HUES6 (cell line): ENCODE measurements around the gene CCSER2.
A peak's percentile ranks its signal among the peaks of the same experiment; 100 is the strongest.
"Not testable (repeated sequence)": the region's sequence is repeated elsewhere in the genome, so short reads cannot be mapped to it uniquely, and the experiment has no call there.

Experiments used
- H3K27ac ChIP-seq: 2 replicates; pipeline ENCODE4 v1.7.0; 2013; ENCODE audit warnings: low read depth, mild to moderate bottlenecking, low read length, inconsistent platforms
- H3K27me3 ChIP-seq: 2 replicates; pipeline ENCODE4 v1.6.1; 2013; ENCODE audit warnings: low read length; ENCODE audit not compliant: control insufficient read depth, insufficient read depth
- H3K36me3 ChIP-seq: 2 replicates; pipeline ENCODE4 v1.6.1; 2013; ENCODE audit warnings: low read length; ENCODE audit not compliant: control insufficient read depth, insufficient read depth
- H3K4me1 ChIP-seq: 2 replicates; pipeline ENCODE4 v1.6.1; 2013; ENCODE audit warnings: low read length; ENCODE audit not compliant: control insufficient read depth, insufficient read depth
- H3K4me3 ChIP-seq: 2 replicates; pipeline ENCODE4 v1.5.1; 2013; ENCODE audit warnings: low read depth, low read length
- H3K9ac ChIP-seq: one replicate; pipeline ENCODE4 v1.6.1; 2013; ENCODE audit warnings: mild to moderate bottlenecking, low read length
- H3K9me3 ChIP-seq: 2 replicates; pipeline ENCODE4 v1.6.1; 2013; ENCODE audit warnings: low read depth, low read length; ENCODE audit not compliant: control insufficient read depth, insufficient read depth

The CCSER2 gene

GRCh38 chr10:84328418-84329195, at the start of gene CCSER2:
CCSER2 (plus strand) TSS chr10:84328589; CDS start chr10:84371053, 42,464 bp downstream.
- H3K4me1 ChIP-seq = peaks cover 24% of the 10 kb centered on the region
- H3K27ac ChIP-seq = peak within 1 kb of the TSS; percentile 42; the same call in 1 of the 2 replicates
- no peaks in the 10 kb centered on the region for H3K36me3 ChIP-seq
- H3K4me3 ChIP-seq = peak within 1 kb of the TSS; percentile 79
- peak within 1 kb of the TSS; percentile 80 for H3K9ac ChIP-seq
- no peaks in the 10 kb centered on the region for H3K9me3 ChIP-seq
- no peaks in the 10 kb centered on the region for H3K27me3 ChIP-seq

GRCh38 chr10:84279876-84280475, 48.4 kb upstream of the CCSER2 start:
- peak overlapping the region; percentile 55 for H3K4me3 ChIP-seq
- not testable (repeated sequence) for H3K27me3 ChIP-seq, H3K27ac ChIP-seq, H3K4me1 ChIP-seq, H3K9me3 ChIP-seq, H3K36me3 ChIP-seq
- H3K9ac ChIP-seq = peak overlapping the region; percentile 39

- Histone ChIP-seq H3K27ac (no peak overlapping the region), H3K9me3 (peaks cover 5% of the 10 kb centered on the region; the same call in 1 of the 2 replicates), H3K27me3 (no peaks in the 10 kb centered on the region), H3K4me1 (no peaks in the 10 kb centered on the region), H3K36me3 (no peaks in the 10 kb centered on the region), H3K9ac (no peak overlapping the region), H3K4me3 (no peak overlapping the region)
Observed at GRCh38 chr10:84286695-84287094, 41.7 kb upstream of the CCSER2 start.

GRCh38 chr10:84288151-84288550, 40.2 kb upstream of the CCSER2 start:
- Histone ChIP-seq H3K27me3 (no peaks in the 10 kb centered on the region), H3K27ac (no peak overlapping the region), H3K9ac (no peak overlapping the region), H3K4me1 (no peaks in the 10 kb centered on the region), H3K9me3 (peaks cover 5% of the 10 kb centered on the region; the same call in 1 of the 2 replicates), H3K4me3 (no peak overlapping the region), H3K36me3 (no peaks in the 10 kb centered on the region)

- peaks cover 5% of the 10 kb centered on the region; the same call in 1 of the 2 replicates for H3K9me3 ChIP-seq
- H3K4me3 ChIP-seq = no peak overlapping the region
- no peak overlapping the region for H3K27ac ChIP-seq
- H3K36me3 ChIP-seq = no peaks in the 10 kb centered on the region
- H3K27me3 ChIP-seq = no peaks in the 10 kb centered on the region
- peaks cover 7% of the 10 kb centered on the region; the same call in 1 of the 2 replicates for H3K4me1 ChIP-seq
- H3K9ac ChIP-seq = no peak overlapping the region
Observed at GRCh38 chr10:84289521-84290200, 38.7 kb upstream of the CCSER2 start.

- Histone ChIP-seq H3K4me1 (peaks cover 7% of the 10 kb centered on the region; the same call in 1 of the 2 replicates), H3K9me3 (peaks cover 5% of the 10 kb centered on the region; the same call in 1 of the 2 replicates), H3K9ac (no peak overlapping the region), H3K4me3 (no peak overlapping the region), H3K27ac (no peak overlapping the region), H3K27me3 (no peaks in the 10 kb centered on the region), H3K36me3 (no peaks in the 10 kb centered on the region)
Observed at GRCh38 chr10:84290235-84290634, 38.2 kb upstream of the CCSER2 start.

- Histone ChIP-seq H3K4me3 (no peak overlapping the region), H3K9me3 (peaks cover under 1% of the 10 kb centered on the region; the same call in 1 of the 2 replicates), H3K36me3 (no peaks in the 10 kb centered on the region), H3K27me3 (no peaks in the 10 kb centered on the region), H3K9ac (no peak overlapping the region), H3K27ac (no peak overlapping the region), H3K4me1 (peaks cover 15% of the 10 kb centered on the region)
Observed at GRCh38 chr10:84291384-84291783, 37.0 kb upstream of the CCSER2 start.

GRCh38 chr10:84292502-84292901, 35.9 kb upstream of the CCSER2 start:
- Histone ChIP-seq H3K27me3 (no peaks in the 10 kb centered on the region), H3K9me3 (no peaks in the 10 kb centered on the region), H3K4me1 (peaks cover 21% of the 10 kb centered on the region), H3K27ac (no peak overlapping the region), H3K36me3 (no peaks in the 10 kb centered on the region), H3K4me3 (no peak overlapping the region), H3K9ac (no peak overlapping the region)

- Histone ChIP-seq H3K27ac (no peak overlapping the region), H3K27me3 (no peaks in the 10 kb centered on the region), H3K4me3 (no peak overlapping the region), H3K9me3 (no peaks in the 10 kb centered on the region), H3K4me1 (peaks cover 21% of the 10 kb centered on the region), H3K36me3 (no peaks in the 10 kb centered on the region), H3K9ac (no peak overlapping the region)
Observed at GRCh38 chr10:84293171-84293570, 35.2 kb upstream of the CCSER2 start.

GRCh38 chr10:84293574-84294016, 34.8 kb upstream of the CCSER2 start:
- H3K27ac ChIP-seq = no peak overlapping the region
- no peaks in the 10 kb centered on the region for H3K27me3 ChIP-seq
- peaks cover 21% of the 10 kb centered on the region for H3K4me1 ChIP-seq
- H3K36me3 ChIP-seq = no peaks in the 10 kb centered on the region
- H3K9ac ChIP-seq = no peak overlapping the region
- no peak overlapping the region for H3K4me3 ChIP-seq
- H3K9me3 ChIP-seq = no peaks in the 10 kb centered on the region
